ENCODE results near the gene PNMT.

The PNMT gene

DNA sequence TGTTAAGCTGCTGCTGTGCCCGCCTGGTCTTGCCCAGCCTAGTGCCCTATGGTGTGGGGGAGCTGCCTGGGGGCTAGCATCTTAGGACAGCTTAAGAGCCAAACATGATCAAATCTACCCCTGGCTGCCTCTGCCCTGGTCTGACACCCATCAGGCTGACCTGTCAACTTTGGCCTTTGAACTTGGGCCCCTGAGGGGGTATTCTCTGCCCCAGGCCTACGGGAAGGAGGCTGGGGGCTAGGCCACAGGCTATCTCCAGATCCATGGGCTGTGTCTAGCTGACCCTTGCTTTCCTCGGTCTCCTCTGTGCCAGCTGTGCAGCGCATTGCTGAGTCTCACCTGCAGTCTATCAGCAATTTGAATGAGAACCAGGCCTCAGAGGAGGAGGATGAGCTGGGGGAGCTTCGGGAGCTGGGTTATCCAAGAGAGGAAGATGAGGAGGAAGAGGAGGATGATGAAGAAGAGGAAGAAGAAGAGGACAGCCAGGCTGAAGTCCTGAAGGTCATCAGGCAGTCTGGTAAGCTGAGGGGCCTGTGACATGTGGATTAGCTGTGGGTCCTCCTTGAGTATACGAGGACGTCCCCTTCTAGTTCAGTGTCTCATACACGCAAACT lies 34.6 kb upstream of the PNMT start:
- no peak for DNase-seq

DNA sequence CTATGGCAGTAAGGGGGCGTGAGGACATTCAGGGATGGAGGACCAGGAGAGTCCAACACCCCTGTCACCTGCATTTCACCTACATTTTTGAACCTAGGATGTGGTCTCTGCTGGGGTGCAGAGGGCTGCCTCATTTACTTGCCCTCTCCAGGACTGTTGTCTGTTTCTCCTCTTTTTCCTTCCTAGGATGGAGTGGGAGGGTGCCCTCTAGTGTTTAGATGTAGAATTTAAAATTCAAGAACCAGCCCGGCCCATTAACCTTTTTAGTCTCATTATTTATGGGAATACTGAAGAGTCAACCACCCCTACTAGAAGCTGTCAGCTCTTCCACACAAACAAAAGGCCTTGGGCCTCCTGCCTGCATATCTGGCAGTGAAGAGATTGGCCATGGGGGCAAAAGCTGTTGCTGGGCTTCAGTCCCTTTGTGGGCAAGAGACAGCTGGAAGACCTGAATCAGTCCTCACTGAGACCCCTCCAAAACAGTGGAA lies 33.8 kb upstream of the PNMT start:
- peak; percentile 67 for DNase-seq

DNA sequence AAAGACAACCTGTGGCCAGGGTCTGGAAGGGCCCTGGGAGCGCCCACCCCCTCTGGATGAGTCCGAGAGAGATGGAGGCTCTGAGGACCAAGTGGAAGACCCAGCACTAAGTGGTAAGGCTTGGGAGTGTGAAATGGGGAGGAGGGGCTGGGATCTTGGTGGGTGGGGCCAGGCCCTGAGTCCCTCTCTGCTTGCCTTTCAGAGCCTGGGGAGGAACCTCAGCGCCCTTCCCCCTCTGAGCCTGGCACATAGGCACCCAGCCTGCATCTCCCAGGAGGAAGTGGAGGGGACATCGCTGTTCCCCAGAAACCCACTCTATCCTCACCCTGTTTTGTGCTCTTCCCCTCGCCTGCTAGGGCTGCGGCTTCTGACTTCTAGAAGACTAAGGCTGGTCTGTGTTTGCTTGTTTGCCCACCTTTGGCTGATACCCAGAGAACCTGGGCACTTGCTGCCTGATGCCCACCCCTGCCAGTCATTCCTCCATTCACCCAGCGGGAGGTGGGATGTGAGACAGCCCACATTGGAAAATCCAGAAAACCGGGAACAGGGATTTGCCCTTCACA lies 32.6 kb upstream of the PNMT start:
- DNase-seq: no peak

DNA sequence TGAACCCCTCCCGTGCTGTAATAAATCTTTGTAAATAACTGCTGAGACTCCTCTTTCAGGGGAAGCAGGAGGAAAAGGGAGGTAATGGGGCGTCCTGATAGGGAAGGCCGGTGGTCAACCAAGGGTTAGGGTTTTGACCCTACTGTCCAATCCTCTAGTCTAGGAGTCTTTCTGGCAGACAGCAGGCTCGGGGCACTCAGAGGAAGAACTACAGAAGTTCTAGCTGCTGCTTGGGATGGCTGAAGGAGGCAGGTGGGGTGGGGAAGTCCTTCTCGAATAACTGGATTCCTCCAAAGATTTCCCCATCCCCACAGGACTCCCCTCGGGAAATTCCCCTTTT lies 31.7 kb upstream of the PNMT start:
- no peak for DNase-seq

DNA sequence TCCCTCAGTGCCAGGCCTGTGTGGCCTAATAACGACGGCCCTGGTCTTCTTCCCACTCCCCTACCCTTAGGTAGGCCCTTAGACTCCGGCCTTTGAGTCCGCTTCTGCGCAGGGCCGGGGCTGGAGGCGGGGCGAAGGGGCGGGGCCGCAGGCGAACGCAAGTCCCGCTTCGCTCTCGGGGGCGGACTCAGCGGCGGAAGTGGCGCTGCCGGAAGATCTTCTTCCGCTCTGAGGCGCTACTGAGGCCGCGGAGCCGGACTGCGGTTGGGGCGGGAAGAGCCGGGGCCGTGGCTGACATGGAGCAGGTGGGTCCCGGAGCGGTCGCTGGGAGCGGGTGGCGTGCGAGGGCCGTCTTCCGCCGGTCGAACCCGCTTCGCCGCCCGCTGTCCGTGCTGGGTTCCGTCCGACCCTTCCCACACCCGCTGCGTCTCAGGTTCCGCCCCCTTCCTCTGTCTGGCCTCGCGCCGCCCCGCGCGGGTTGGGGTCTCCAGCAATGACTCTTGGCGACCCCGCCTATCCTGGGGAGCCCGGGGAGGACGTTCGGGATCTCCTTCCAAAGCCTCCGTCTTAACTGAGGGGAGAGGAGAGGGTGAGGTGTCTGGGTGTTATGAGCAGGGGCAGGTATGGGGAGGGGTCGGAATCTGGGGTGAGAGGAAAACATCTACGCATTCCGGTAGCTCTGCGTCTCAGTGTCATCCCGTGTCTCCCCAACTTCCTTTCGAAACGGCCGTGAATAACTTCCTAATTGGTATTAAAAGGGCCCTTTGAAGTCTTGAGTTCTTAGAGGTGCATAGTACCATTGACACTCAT lies 31.1 kb upstream of the PNMT start, which contains the start of gene STARD3:
Gene STARD3, plus strand, starts transcription at position 218 of the 810 bp plus-strand sequence. CDS start 16,388 bp downstream, outside the sequence.
- peak; percentile 58 for DNase-seq

DNA sequence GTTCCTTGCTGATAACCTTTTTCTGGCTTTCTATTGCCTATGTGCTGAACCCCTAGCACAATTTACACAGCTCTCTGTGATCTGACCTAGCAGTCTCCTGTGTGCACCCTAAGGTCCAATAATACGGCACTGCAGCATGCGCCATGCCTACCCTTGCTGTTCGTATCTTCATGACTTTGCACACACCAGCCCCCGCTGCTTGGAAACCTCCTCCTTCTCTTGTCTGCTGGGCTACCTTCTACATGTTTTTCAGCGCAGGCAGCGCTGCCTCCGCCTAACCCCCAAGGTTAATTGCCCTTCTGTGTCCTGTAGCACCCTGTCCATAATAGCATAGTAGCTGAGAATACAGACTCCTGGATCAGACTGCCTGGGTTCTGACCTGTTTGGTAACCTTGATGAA lies 29.9 kb upstream of the PNMT start:
- DNase-seq: no peak

DNA sequence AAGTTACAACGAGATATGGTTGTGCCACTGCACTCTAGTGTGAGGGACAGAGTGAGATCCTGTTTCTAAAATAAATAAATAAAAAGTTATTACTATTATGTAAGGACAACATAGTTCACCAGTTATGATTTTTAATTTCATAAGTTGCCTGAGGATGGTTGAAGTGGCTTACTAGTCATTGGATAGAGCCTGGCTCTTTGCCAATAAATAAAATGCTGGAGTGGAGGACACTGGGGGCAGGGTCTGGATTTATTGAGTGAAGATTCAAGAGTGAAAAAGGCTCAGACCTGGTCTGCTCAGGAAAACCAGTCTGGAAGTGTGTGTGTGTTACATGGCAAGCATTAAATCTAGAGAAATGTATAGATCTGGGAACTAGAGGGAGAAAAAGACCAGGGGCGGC lies 29.2 kb upstream of the PNMT start:
- no peak for DNase-seq

DNA sequence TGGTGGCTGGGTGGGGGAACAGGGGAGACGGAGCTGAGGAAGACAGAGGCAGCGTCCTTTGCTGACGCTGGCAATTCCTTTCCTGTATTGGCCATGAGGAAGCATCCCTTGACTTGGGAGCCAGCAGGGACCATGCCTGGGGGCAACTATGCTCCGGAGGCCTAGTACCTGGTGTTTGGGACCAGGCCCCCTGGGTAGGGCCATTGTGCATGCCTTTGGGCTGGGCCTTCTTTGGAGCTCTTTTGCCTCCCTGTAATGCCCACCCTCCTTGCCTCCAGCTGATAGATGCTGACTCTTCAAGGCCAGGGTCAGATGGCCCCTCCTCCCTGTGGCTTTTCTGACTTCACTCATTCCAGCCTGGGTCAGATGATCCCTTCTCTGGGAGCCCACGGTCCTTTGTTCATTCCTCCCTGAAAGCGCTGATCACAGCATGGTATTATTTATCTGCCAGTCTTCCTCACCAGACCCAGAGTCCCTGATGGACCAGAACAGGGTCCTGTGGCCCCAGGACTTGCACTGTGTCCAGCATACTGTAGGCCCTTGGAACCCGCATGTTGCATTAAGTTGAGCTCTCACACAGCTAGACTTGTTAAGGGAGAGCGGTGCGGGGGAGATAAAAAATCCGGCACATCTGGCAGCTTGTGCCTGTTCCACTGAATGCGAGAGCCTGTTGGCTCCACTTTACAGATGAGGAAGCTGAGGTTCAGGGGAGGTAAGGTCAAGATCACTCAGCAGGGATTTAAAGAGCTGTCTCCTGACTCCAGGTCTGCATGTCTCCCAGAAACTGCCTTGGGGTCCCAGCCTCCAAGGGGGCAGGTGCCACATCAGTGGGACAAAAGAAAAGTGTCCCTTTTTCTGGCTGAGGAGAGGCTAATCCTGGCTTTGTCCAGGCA lies 28.4 kb upstream of the PNMT start:
- no peak for DNase-seq

DNA sequence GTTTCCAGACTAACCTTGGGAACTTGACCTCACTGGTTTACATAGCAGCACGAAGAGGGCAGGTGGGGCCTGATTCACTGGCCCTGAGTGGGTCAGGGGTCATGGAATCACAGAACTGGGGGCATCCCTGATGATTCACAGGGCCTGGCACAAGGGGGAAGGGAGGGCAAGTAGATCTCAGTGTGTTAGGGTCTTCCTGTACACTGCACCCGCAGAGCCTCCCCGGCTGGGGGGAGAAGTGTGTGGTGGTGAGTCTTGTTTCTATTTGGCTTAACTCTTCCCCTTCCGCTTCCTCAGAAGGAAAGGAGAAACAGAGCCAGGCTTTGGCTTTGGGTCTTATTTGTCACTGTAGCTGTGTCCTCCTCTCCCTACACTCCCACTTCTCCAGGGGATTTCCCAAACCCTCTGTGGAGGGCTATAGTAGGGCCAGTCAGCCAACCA lies 27.6 kb upstream of the PNMT start:
- DNase-seq: no peak

DNA sequence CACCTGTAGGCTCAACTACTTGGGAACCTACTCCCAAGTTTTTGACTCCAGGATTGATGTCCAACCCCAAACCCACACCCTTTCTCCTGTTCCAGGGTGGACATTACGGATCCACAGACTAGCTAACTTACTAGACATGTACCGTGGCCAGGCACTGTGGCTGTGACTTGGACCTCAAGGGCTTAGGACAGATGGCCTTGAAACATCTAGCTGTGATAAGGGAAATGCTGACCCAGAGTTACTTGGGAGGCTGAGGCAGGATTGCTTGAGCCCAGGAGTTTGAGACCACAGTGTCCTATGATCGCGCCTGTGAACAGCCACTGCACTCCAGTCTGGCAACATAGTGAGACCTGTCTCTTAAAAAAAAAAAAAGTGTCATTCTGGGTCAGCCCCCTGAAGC lies 27.2 kb upstream of the PNMT start:
- no peak for DNase-seq

DNA sequence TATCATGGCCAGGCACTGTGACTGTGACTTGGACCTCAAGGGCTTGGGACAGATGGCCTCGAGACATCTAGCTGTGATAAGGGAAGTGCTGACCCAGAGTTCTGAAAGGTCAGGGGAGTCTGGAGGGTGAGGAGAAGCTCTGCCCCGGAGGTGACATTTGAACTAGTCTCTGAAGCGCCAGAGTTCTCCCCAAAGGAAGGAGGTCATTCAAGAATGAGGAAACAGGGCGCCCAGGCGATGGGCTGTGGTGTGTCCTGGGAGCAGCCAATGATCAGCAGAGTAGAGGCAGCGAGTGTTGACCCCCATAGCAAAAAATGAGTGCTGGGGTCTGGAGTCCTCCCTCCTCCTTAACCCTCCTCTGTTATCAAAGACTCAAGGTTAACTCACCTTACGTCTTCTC lies 26.4 kb upstream of the PNMT start:
- DNase-seq: no peak

DNA sequence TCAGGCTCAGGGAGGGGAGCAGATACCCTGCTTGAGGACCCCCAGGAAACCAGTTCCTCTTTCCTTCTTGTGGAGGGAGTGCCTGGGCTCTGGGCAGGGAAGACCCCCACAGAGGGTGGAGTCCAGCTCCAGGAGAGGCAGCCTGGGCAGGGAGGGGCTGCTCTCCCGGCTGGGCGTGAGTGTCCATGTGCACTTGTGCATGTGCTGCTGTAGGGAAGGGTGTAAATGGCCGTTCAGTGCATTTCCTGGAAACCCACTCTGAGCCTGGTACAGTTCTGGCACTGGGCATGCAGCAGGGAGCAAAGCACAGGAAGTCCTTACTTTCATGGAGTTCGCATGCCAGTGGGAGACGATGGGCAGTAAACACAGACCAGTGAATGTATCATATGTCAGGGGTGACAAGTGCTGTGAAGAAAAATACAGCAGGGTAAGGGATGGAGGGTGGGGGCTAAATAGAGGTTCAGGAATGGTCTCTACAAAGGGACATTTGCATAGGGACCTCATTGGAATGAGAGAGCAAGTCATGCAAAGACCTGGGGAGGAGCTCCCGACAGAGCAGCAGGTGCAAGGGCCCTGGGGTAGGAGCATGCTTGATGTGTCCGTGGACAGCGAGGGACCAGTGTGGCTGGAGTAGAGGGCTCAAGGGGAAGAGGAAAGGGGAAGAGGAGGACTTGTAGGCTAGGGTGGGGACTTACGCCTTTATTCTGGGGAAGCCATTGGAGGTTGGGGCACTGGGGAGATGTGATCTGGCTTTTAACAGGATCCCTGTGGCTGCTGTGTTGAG lies 25.8 kb upstream of the PNMT start:
- DNase-seq: no peak

DNA sequence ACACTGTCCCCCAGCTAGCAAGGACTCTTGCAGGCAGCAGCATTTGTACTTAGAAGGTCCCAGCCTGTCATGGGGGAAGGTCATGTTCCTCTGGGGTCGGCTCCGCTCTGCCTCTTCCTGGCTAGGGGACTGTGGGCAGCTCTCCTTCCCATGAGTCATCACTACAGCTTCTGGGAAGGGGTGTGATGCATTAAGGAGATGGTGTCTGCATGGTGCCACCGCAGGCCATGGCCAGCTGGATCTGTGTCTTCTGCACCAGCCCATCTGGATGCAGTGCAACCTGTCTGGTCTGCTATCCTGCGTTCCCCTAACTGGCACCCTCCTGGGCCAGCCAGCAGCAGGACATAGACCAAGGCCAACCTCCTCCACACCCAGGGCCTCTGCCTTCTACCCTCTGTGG lies 25.0 kb upstream of the PNMT start:
- DNase-seq: no peak

DNA sequence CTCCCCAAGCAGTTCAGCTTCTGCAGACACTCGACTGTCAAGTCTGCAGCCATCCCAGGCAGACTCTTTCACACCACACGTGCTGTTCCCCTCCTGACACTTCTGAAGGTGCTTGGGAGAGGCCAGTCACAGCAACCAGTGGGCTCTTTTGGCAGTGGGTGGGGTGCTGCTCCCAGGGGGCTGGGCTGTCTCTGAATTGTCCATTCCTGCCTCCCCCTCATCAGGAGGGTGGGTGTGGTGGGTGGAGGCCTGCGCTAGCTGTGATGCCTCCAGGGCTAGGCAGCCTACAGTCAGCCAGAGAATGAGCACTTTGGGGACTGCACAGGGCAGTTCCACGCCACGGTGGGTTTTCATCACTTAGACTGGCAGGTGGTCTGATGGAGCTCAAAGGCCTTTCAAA lies 21.0 kb upstream of the PNMT start:
- no peak for DNase-seq

DNA sequence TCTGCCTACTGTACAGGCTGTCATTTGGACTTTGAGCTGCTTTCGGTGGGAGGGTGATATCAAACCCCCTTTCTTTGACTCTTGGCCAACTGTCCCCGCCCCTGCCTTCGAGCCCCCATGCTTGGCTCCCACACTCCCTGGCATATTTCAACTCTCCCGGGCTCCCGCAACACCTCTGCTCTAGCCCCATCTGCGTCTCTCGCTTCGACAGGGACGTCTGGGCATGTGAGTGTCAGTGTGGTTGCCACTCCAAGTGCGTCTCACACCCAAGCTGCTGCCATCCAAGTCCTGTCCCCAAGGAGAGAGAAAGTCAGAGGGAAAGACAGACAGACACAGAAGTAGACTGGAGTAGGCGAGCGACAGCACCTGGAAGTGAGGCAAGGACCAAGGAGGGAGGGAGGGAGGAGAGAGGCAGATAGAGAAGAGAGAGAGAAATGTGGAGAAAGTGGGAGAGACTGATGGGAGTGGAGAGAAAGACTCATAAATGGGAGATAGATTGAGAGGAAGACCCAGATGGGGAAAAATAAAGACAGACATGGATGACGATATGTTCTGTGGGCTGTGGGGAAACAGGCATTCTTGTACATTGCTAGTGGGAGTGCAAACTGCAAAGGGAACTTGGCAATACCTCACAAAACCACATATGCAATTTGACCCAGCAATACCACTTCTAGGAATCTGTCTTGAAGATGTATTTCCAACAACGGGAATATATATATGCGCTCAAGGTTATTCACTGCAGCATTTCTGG lies 19.5 kb upstream of the PNMT start:
- DNase-seq: no peak

DNA sequence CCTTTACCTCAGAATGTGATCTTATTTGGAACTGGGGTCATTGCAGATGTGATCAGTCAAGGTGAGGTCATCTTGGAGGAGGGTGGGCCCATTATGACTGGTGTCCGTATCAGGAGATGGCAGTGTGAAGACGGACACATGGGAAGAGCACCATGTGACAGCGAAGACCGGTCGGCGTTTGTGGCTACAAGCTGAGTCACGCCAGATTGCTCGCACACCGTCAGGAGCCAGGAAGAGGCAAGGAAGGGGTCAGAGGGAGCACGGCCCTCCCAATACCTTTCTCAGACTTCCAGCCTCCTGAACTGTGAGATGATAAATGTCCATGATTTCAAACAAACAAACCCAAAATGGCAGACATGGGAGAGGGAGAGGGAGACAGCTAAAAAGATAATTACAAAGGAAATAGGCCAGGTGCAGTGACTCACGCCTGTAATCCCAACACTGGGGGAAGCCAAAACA lies 18.1 kb upstream of the PNMT start:
- no peak for DNase-seq

DNA sequence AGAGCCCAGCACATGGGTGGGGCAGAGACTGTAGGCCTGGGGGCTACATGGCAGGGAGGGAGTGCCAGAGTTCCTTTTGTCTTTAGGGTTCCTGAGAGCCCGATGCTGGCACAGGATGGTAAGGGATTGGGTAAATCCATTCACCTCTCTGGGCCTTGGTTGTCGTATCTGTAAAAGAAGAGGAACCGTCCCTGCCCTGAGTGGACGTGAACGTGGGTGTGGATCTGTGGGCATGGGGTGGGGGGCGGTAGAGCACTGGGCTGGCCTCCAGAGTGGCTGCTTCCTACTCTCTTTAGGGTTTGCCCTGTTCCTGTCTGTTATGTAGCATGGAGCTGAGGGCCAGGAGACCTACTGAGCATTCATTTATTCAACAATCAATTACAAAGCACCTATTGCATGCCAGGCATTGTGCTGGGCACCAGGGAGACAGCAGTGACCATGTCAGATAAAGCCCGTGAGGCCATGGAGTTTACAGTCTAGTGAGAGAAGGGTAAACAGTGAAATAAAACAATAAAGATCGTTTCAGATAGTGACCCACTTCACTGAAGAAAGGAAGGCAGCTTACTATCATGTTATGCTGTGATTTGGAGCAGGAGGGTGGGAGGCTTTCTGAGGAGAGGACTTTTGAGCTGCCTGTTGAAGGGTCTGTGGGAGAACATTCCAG lies 16.2 kb upstream of the PNMT start:
- DNase-seq: no peak

DNA sequence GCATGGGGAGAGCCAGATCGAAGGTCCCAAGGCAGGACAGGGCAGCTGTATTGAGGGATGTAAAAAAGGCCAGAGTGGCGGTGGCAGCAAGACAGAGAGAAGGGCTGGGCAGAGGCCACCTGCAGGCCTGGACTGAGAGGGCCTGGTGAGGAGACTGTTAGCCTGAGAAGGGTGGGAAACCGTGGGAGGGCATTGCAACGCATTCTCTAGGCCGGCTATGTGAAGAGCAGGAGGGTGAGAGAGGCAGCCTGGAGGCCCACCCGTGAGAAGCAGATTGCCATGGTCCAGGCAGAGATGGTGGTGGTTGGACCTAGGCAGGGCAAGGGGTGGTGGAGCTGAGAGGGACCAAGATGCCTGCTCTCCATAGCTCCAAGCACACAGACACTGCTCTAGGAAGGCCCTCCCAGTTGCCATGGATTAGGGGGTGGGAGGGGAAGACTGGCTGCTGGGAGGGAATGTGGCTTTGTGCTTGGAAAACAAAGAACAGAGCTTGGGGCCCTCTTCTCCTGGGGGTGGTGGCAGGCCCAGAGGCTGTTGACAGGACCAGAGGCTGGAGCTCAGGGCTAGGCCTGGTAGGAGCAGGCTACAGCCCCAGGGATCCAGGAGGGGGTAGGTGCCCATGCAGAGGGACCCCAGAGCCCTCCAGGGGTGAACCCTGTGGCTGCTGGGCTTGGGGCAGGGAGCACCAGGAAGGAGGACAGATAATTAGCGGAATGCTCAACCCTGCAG lies 15.5 kb upstream of the PNMT start:
- no peak for DNase-seq

DNA sequence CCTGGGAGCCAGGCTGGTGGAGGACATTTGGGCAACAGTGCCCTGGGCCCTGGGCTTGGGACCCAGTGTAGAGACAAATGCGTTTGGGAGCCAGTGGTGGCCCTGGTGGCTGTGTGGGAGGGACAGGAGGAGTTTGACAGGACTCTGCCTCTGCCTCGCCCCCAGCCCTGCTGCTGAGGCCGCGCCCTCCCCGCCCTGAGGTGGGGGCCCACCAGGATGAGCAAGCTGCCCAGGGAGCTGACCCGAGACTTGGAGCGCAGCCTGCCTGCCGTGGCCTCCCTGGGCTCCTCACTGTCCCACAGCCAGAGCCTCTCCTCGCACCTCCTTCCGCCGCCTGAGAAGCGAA lies 15.0 kb upstream of the PNMT start:
- no peak for DNase-seq

DNA sequence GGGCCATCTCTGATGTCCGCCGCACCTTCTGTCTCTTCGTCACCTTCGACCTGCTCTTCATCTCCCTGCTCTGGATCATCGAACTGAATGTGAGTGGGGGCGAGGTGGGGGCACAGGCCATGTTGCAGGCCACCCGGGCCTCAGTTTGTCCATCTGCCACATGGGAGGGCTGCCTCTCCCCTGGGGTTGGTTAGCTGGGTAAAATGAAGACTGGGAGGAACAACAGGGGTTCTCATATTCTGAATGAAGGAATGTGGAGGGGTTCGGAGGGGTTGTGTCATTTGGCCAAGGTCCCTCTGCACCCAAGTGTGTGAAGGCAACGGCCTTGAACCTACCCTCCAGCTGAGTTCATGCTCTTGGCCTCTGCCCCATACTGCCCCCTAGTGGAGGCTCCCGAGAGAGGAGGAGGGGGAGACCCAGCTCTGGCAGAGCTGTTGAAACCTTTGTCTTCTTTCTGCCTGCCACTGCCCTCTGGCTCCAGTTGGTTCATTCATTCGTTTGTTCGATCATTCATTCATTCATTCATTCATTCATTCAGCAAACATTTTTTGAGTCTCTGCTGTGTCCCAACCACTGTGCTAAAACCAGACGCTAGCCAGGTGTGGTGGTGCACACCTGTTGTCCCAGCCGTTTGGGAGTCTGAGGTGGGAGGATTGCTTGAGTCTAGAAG lies 14.5 kb upstream of the PNMT start:
- DNase-seq: peak; percentile 15

Data from NCI-H1694 treated with DMSO at 0.1 percent for 48 hours (cell line).